Measurements from ENCODE around the gene NDUFA11. TPM values are rescaled to one million over a fixed set of nuclear protein-coding genes. Genes with fewer than 3 reads are reported as not detected.
"Not testable (repeated sequence)": the region's sequence is repeated elsewhere in the genome, so short reads cannot be mapped to it uniquely, and the experiment has no call there.

Gene NDUFA11
- total RNA-seq, 1 experiment from 2014 or later = 169 TPM

DNA sequence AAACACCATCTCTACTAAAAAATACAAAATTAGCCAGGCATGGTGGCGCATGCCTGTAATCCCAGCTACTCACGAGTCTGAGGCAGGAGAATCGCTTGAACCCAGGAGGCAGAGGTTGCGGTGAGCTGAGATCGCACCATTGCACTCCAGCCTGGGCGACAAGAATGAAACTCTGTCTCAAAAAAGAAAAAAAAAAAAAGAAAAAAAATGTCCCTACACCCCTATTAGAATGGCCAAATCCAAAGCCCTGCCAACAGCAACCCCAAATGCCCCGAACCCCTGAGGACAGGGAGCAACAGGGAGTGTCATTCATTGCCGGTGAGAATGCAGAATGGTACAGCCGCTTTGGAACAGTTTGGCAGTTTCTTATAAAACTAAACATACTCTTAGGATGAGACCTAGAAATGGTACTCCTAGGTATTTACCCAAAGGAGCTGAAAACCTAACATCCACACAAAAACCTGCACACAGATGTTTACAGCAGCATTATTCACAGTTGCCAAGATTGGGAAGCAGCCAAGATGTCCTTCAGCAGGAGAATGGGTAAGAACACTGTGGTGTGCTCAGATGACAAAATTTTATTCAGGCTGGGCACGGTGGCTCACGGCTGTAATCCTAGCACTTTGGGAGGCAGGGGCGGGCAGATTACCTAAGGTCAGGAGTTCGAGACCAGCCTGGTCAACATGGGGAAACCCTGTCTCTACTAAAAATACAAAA lies 20.3 kb downstream of the NDUFA11 start:
- H3K79me2 ChIP-seq (ENCODE audit: low read depth); H4K20me1 ChIP-seq (ENCODE audit: insufficient read depth); H3F3A ChIP-seq (ENCODE audit: insufficient read depth, low read depth); H3K27me3 ChIP-seq (ENCODE audit: insufficient read depth, low read depth); H3K36me3 ChIP-seq (ENCODE audit: low read depth); H2AFZ ChIP-seq; H3K9me3 ChIP-seq (ENCODE audit: insufficient read depth, low read depth); intact Hi-C loops (cut with micrococcal nuclease; ENCODE audit: unreplicated experiment); H3K27ac ChIP-seq; CTCF ChIA-PET; H3K9me2 ChIP-seq (ENCODE audit: insufficient read depth); H3K4me3 ChIP-seq; DNase-seq; BruUV-seq (replicated peaks); H3K4me2 ChIP-seq; H3K4me1 ChIP-seq (replicated peaks; ENCODE audit: insufficient read depth): not testable (repeated sequence)
- POLR2A ChIA-PET (ENCODE audit: unreplicated experiment) = interaction anchor here (0.7 kb wide), 1 partner anchor 33 kb away, joined by 3 read pairs; no protein-coding TSS in a partner anchor

DNA sequence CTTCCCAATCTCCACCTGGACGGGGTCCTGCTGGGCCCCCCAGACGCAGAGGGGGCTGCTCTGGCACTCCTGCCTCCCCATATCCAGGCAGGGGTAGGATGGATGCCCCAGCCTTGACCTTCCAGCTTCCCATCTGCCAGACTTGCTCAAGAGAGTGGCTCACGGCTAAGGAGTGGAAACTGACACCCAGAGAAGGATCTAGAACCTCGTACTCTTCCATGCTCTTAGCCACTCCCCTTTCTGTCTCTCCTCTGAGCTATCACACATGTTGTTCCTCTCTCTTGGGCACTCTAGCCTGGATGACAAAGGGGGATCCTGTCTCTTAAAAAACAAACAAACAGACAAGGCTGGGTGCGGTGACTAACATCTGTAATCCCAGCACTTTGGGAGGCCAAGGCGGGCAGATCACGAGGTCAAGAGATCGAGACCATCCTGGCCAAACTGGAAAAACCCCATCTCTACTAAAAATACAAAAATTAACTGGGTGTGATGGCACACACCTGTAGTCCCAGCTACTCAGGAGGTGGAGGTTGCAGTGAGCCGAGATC lies 21.1 kb downstream of the NDUFA11 start:
- Histone ChIP-seq H2AFZ (no peak overlapping the region), H3K4me2 (no peak overlapping the region), H3K79me2 (ENCODE audit: low read depth) (no peaks in the 10 kb centered on the region), H3F3A (ENCODE audit: insufficient read depth, low read depth) (no peaks in the 10 kb centered on the region), H3K36me3 (ENCODE audit: low read depth) (no peaks in the 10 kb centered on the region), H3K4me3 (no peak overlapping the region), H3K27me3 (ENCODE audit: insufficient read depth, low read depth) (no peaks in the 10 kb centered on the region), H3K4me1 (replicated peaks; ENCODE audit: insufficient read depth) (no peaks in the 10 kb centered on the region), H3K9me2 (ENCODE audit: insufficient read depth) (no peaks in the 10 kb centered on the region), H3K27ac (no peak overlapping the region), H4K20me1 (ENCODE audit: insufficient read depth) (no peaks in the 10 kb centered on the region), H3K9me3 (ENCODE audit: insufficient read depth, low read depth) (no peaks in the 10 kb centered on the region)
- no peak for DNase-seq
- intact Hi-C loops (cut with micrococcal nuclease; ENCODE audit: unreplicated experiment) = no loop called here
- TF ChIP-seq EZH2 (IDR thresholded peaks at IDR 0.05; ENCODE audit: low read depth) = no peak
- TF ChIP-seq, protein P1, sequence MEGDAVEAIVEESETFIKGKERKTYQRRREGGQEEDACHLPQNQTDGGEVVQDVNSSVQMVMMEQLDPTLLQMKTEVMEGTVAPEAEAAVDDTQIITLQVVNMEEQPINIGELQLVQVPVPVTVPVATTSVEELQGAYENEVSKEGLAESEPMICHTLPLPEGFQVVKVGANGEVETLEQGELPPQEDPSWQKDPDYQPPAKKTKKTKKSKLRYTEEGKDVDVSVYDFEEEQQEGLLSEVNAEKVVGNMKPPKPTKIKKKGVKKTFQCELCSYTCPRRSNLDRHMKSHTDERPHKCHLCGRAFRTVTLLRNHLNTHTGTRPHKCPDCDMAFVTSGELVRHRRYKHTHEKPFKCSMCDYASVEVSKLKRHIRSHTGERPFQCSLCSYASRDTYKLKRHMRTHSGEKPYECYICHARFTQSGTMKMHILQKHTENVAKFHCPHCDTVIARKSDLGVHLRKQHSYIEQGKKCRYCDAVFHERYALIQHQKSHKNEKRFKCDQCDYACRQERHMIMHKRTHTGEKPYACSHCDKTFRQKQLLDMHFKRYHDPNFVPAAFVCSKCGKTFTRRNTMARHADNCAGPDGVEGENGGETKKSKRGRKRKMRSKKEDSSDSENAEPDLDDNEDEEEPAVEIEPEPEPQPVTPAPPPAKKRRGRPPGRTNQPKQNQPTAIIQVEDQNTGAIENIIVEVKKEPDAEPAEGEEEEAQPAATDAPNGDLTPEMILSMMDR (conservative IDR thresholded peaks at IDR 0.05) = no peak
- CTCF ChIA-PET = no interaction called here
- POLR2A ChIA-PET (ENCODE audit: unreplicated experiment) = no interaction called here
- no TSS peak for BruUV-seq (replicated peaks)

DNA sequence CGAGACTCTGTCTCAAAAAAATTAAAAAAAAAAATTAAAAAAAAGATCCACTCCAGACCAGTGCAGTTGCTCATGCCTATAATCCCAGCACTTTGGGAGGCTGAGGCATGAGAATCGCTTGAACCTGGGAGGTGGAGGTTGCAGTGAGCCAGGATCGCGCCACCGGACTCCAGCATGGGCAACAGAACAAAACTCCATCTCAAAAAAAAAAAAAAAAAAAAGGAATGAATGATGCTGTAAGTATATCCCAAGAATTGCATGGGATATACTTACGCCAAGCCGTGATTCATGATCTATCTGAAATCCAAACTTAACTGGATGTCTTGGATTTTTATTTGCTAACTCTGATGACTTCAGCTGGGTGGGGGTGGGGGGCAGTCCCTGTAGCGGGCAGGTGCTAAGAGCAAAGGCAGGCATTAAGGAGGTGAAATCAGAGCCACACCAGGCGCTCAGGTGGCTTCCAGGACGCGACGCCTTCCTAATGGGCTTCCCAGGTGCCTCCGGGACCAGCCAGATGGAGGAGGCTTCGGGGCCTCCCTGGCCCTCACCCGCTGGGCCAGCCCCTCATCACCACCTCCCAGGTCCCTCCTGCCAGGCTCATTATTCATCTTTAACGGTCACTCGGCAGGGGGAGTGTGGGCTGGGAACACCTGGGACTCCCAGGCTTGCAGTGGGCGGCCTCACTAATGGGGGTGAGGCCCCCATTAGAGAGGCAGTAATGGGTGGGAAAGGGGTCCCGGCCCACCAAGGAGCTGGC lies 21.9 kb downstream of the NDUFA11 start:
- Histone ChIP-seq H3K79me2 (ENCODE audit: low read depth) (no peaks in the 10 kb centered on the region), H3K9me3 (ENCODE audit: insufficient read depth, low read depth) (no peaks in the 10 kb centered on the region), H3K4me1 (replicated peaks; ENCODE audit: insufficient read depth) (no peaks in the 10 kb centered on the region), H2AFZ (no peak overlapping the region), H3K4me2 (no peak overlapping the region), H3F3A (ENCODE audit: insufficient read depth, low read depth) (no peaks in the 10 kb centered on the region), H3K36me3 (ENCODE audit: low read depth) (no peaks in the 10 kb centered on the region), H3K27ac (no peak overlapping the region), H3K9me2 (ENCODE audit: insufficient read depth) (no peaks in the 10 kb centered on the region), H3K27me3 (ENCODE audit: insufficient read depth, low read depth) (no peaks in the 10 kb centered on the region), H3K4me3 (no peak overlapping the region), H4K20me1 (ENCODE audit: insufficient read depth) (no peaks in the 10 kb centered on the region)
- TF ChIP-seq, protein P1 (conservative IDR thresholded peaks at IDR 0.05) = no peak
- no peak for TF ChIP-seq EZH2 (IDR thresholded peaks at IDR 0.05; ENCODE audit: low read depth)
- CTCF ChIA-PET = no interaction called here
- POLR2A ChIA-PET (ENCODE audit: unreplicated experiment) = no interaction called here
- intact Hi-C loops (cut with micrococcal nuclease; ENCODE audit: unreplicated experiment) = no loop called here
- BruUV-seq (replicated peaks) = no TSS peak
- DNase-seq = no peak

Measured in PC-9 (cell line).